OCI-LY1 (cell line): ENCODE results near the gene CELF4.

Experiments
- H2AFZ ChIP-seq: fragments of 200-600 bp; sonication (generic), shearing (Covaris generic); 2 replicates; pipeline ENCODE4 v1.6.0; 2014; ENCODE audit warnings: antibody characterized with exemption, mild to moderate bottlenecking, low read length
- H3F3A ChIP-seq: fragments of 200-600 bp; sonication (generic), shearing (Covaris generic); 2 replicates; pipeline ENCODE4 v1.6.0; 2014; ENCODE audit warnings: mild to moderate bottlenecking, antibody characterized with exemption, low read length, moderate library complexity; ENCODE audit not compliant: insufficient read depth
- H3K27ac ChIP-seq: fragments of 200-600 bp; sonication (generic); 2 replicates; pipeline ENCODE4 v1.5.1; 2014; ENCODE audit warnings: low read length, mixed run types, mild to moderate bottlenecking, low read depth; ENCODE audit not compliant: poor library complexity, severe bottlenecking
- H3K27me3 ChIP-seq: fragments of 200-600 bp; sonication (generic); 2 replicates; pipeline ENCODE4 v1.6.0; 2014; ENCODE audit warnings: antibody characterized with exemption, mild to moderate bottlenecking, low read length, moderate library complexity; ENCODE audit not compliant: insufficient read depth
- H3K36me3 ChIP-seq: fragments of 200-600 bp; sonication (generic); 2 replicates; pipeline ENCODE4 v1.6.1; 2014; ENCODE audit warnings: mild to moderate bottlenecking, antibody characterized with exemption, low read length, moderate library complexity, mixed read lengths; ENCODE audit not compliant: insufficient read depth
- H3K4me1 ChIP-seq: fragments of 200-600 bp; sonication (generic); 2 replicates; pipeline ENCODE4 v1.5.1; 2014; ENCODE audit warnings: mild to moderate bottlenecking, low read length, moderate library complexity; ENCODE audit not compliant: insufficient read depth, severe bottlenecking
- H3K4me2 ChIP-seq: fragments of 200-600 bp; sonication (generic), shearing (Covaris generic); 2 replicates; pipeline ENCODE4 v1.6.1; 2014; ENCODE audit warnings: low read length
- H3K4me3 ChIP-seq: fragments of 200-600 bp; sonication (generic); 2 replicates; pipeline ENCODE4 v1.5.1; 2014; ENCODE audit warnings: low read length, low read depth, mild to moderate bottlenecking, mixed read lengths; ENCODE audit not compliant: poor library complexity, severe bottlenecking
- H3K79me2 ChIP-seq: fragments of 200-600 bp; shearing (Covaris generic); 2 replicates; pipeline ENCODE4 v1.6.1; 2016; ENCODE audit warnings: mixed run types, low read length, mixed read lengths; ENCODE audit not compliant: insufficient read depth
- H3K9ac ChIP-seq: fragments of 200-600 bp; sonication (generic), shearing (Covaris generic); 2 replicates; pipeline ENCODE4 v1.6.1; 2014; ENCODE audit warnings: mild to moderate bottlenecking, low read length, mixed read lengths
- H3K9me2 ChIP-seq: fragments of 200-600 bp; sonication (generic), shearing (Covaris generic); 2 replicates; pipeline ENCODE4 v1.6.1; 2014; ENCODE audit warnings: low read depth, mild to moderate bottlenecking, low read length, mixed read lengths
- H3K9me3 ChIP-seq: fragments of 200-600 bp; shearing (Covaris generic); 2 replicates; pipeline ENCODE4 v1.6.1; 2014; ENCODE audit warnings: low read length, mixed read lengths
- H4K20me1 ChIP-seq: fragments of 200-600 bp; sonication (generic), shearing (Covaris generic); 2 replicates; pipeline ENCODE4 v1.6.0; 2016; ENCODE audit warnings: mild to moderate bottlenecking, low read length; ENCODE audit not compliant: insufficient read depth
- CTCF ChIP-seq: fragments of 200-600 bp; sonication (generic), shearing (Covaris generic); IDR thresholded peaks from 2 replicates; pipeline ENCODE4 v1.5.1; 2017; ENCODE audit warnings: mild to moderate bottlenecking, antibody characterized with exemption, low read length, moderate library complexity, mixed read lengths
- EZH2 ChIP-seq: fragments of 200-600 bp; sonication (generic), shearing (Covaris generic); IDR thresholded peaks from 2 replicates; pipeline ENCODE4 v1.8.0; 2017; ENCODE audit warnings: borderline replicate concordance, mixed run types, mild to moderate bottlenecking, antibody characterized with exemption, low read length, moderate library complexity, mixed read lengths

Gene CELF4

GRCh38 chr18:37313624-37314023 is 252.0 kb downstream of the CELF4 start:
- H3K27ac ChIP-seq, result no peak overlapping the region
- no peaks in the 10 kb centered on the region for H3F3A ChIP-seq
- no peak overlapping the region for H3K4me2 ChIP-seq
- H3K36me3 ChIP-seq, result no peaks in the 10 kb centered on the region
- H3K4me1 ChIP-seq, result no peaks in the 10 kb centered on the region
- H3K9me3 ChIP-seq, result no peaks in the 10 kb centered on the region
- no peak overlapping the region for H3K9ac ChIP-seq
- no peaks in the 10 kb centered on the region for H3K9me2 ChIP-seq
- H3K4me3 ChIP-seq, result no peak overlapping the region
- H3K79me2 ChIP-seq, result no peaks in the 10 kb centered on the region
- no peak for TF ChIP-seq CTCF
- no peak for TF ChIP-seq EZH2
- no peak overlapping the region for H2AFZ ChIP-seq
- H3K27me3 ChIP-seq, result no peaks in the 10 kb centered on the region
- H4K20me1 ChIP-seq, result no peaks in the 10 kb centered on the region

- Histone ChIP-seq H2AFZ (no peak overlapping the region), H3K9ac (no peak overlapping the region), H3K4me2 (no peak overlapping the region), H3K36me3 (no peaks in the 10 kb centered on the region), H3K9me3 (no peaks in the 10 kb centered on the region), H3K9me2 (no peaks in the 10 kb centered on the region), H3K4me1 (no peaks in the 10 kb centered on the region), H3K4me3 (no peak overlapping the region), H3K79me2 (no peaks in the 10 kb centered on the region), H3F3A (no peaks in the 10 kb centered on the region), H3K27me3 (no peaks in the 10 kb centered on the region), H3K27ac (no peak overlapping the region), H4K20me1 (no peaks in the 10 kb centered on the region)
- no peak for TF ChIP-seq CTCF
- no peak for TF ChIP-seq EZH2
Observed at GRCh38 chr18:37309861-37310260, 255.7 kb downstream of the CELF4 start.

DNA sequence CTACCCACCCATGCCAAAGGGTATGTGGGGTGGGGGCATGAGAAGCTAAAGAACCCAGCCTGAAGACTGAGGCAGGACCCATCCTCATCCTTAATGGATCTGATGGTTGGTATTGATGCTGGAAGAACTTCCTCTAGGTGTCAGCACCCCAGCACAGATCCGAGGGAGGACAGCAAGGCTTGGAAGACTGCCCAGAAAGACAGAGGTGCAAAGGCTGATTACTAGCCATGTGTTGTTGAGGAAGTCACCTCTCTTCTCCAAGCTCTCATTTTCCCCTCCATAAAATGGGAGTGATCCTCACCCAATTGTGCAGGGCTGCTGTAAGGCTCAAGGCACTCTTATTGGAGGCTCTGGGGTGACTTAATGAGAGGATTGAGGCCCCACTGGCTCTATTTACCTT is 256.5 kb downstream of the CELF4 start:
- no peak for TF ChIP-seq EZH2
- no peak for TF ChIP-seq CTCF
- no peaks in the 10 kb centered on the region for H3K9me2 ChIP-seq
- no peaks in the 10 kb centered on the region for H3K79me2 ChIP-seq
- no peaks in the 10 kb centered on the region for H3K4me1 ChIP-seq
- H2AFZ ChIP-seq, result no peak overlapping the region
- no peak overlapping the region for H3K9ac ChIP-seq
- no peak overlapping the region for H3K27ac ChIP-seq
- no peak overlapping the region for H3K4me2 ChIP-seq
- H3F3A ChIP-seq, result no peaks in the 10 kb centered on the region
- no peaks in the 10 kb centered on the region for H3K27me3 ChIP-seq
- no peaks in the 10 kb centered on the region for H3K9me3 ChIP-seq
- H3K4me3 ChIP-seq, result no peak overlapping the region
- no peaks in the 10 kb centered on the region for H4K20me1 ChIP-seq
- no peaks in the 10 kb centered on the region for H3K36me3 ChIP-seq
